GM23338 (cell line): ENCODE results near the gene JARID2. TPM values are rescaled to one million over a fixed set of nuclear protein-coding genes. Genes with fewer than 3 reads are reported as not detected.
A peak's percentile ranks its signal among the peaks of the same experiment; 100 is the strongest.

Experiments used
- ATAC-seq: fragments of 200-7000 bp; cut with Tn5 transposase; 3 replicates; pipeline ENCODE4 v1.9.1; 2020
- DNase-seq: peaks from one replicate; pipeline ENCODE4 v3.0.0-alpha.2; 2015; ENCODE audit warnings: low spot score
- H2AFZ ChIP-seq: fragments of 200-600 bp; sonication (generic); 2 replicates; pipeline ENCODE4 v1.8.0; 2016; ENCODE audit warnings: antibody characterized with exemption, mild to moderate bottlenecking, moderate library complexity
- H3F3A ChIP-seq: fragments of 200-600 bp; sonication (generic); replicated peaks from 2 replicates; pipeline ENCODE4 v1.8.0; 2017; ENCODE audit warnings: antibody characterized with exemption, mixed run types, low read depth
- H3K27ac ChIP-seq: fragments of 200-600 bp; sonication (generic); 2 replicates; pipeline ENCODE4 v1.6.1; 2016; ENCODE audit warnings: low read depth
- H3K27me3 ChIP-seq: fragments of 200-600 bp; sonication (generic); 2 replicates; pipeline ENCODE4 v1.8.0; 2016; ENCODE audit warnings: mild to moderate bottlenecking, mixed run types, moderate library complexity; ENCODE audit not compliant: insufficient read depth
- H3K36me3 ChIP-seq: fragments of 200-600 bp; sonication (generic); 2 replicates; pipeline ENCODE4 v1.8.0; 2016; ENCODE audit warnings: mild to moderate bottlenecking; ENCODE audit not compliant: insufficient read depth
- H3K4me1 ChIP-seq: fragments of 200-600 bp; sonication (generic); 2 replicates; pipeline ENCODE4 v1.8.0; 2016; ENCODE audit warnings: mild to moderate bottlenecking, moderate library complexity; ENCODE audit not compliant: insufficient read depth
- H3K4me2 ChIP-seq: fragments of 200-600 bp; sonication (generic); 2 replicates; pipeline ENCODE4 v1.7.1; 2017; ENCODE audit warnings: mixed run types
- H3K4me3 ChIP-seq: fragments of 200-600 bp; sonication (generic); 2 replicates; pipeline ENCODE4 v1.6.1; 2016; ENCODE audit warnings: mixed run types
- H3K79me2 ChIP-seq: fragments of 200-600 bp; sonication (generic); replicated peaks from 2 replicates; pipeline ENCODE4 v1.8.0; 2017; ENCODE audit warnings: mild to moderate bottlenecking; ENCODE audit not compliant: insufficient read depth
- H3K9me2 ChIP-seq: fragments of 200-600 bp; sonication (generic); 2 replicates; pipeline ENCODE4 v1.8.0; 2017; ENCODE audit not compliant: insufficient read depth
- H4K20me1 ChIP-seq: fragments of 200-600 bp; sonication (generic); replicated peaks from 2 replicates; pipeline ENCODE4 v1.8.0; 2017; ENCODE audit warnings: mild to moderate bottlenecking; ENCODE audit not compliant: insufficient read depth
- H3K27ac Mint-ChIP-seq: 2 replicates; pipeline ENCODE4 v1.8.0; 2020; ENCODE audit warnings: inconsistent platforms, mild to moderate bottlenecking, moderate library complexity, mixed read lengths
- H3K27me3 Mint-ChIP-seq: 3 replicates; pipeline ENCODE4 v1.8.0; 2022; ENCODE audit warnings: low read depth, mild to moderate bottlenecking, moderate library complexity, mixed read lengths, inconsistent platforms; ENCODE audit not compliant: insufficient read depth, poor library complexity
- H3K36me3 Mint-ChIP-seq: 3 replicates; pipeline ENCODE4 v1.8.0; 2021; ENCODE audit warnings: low read depth, mild to moderate bottlenecking, inconsistent platforms, moderate library complexity, mixed read lengths
- H3K4me1 Mint-ChIP-seq: 3 replicates; pipeline ENCODE4 v1.8.0; 2020; ENCODE audit warnings: mild to moderate bottlenecking, inconsistent platforms, mixed read lengths
- H3K4me3 Mint-ChIP-seq: 3 replicates; pipeline ENCODE4 v1.8.0; 2021; ENCODE audit warnings: moderate library complexity, mild to moderate bottlenecking, inconsistent platforms, mixed read lengths
- H3K9me3 Mint-ChIP-seq: 3 replicates; pipeline ENCODE4 v1.8.0; 2020; ENCODE audit warnings: moderate library complexity, mild to moderate bottlenecking, inconsistent platforms, mixed read lengths
- CREB1 ChIP-seq: fragments of 250-450 bp; sonication (Bioruptor Pico); IDR thresholded peaks from 2 replicates; pipeline ENCODE4 v1.5.0; 2020; ENCODE audit warnings: low read depth, mild to moderate bottlenecking, moderate library complexity
- CTCF ChIP-seq, 2 experiments: fragments of 200-600 bp in 1 of 2; sonication (generic) in 1 of 2; conservative IDR thresholded peaks; 2 replicates each; pipeline versions ENCODE4 v1.5.1 to v1.6.1; 2016 to 2017; ENCODE audit warnings: antibody characterized with exemption in 2 of 2, low read depth in 2 of 2, mild to moderate bottlenecking in 2 of 2, moderate library complexity in 1 of 2
- ETS1 ChIP-seq: IDR thresholded peaks from 2 replicates; pipeline ENCODE4 v1.6.1; 2016; ENCODE audit warnings: antibody characterized with exemption
- EZH2 ChIP-seq: fragments of 200-600 bp; sonication (generic); IDR thresholded peaks from one replicate; pipeline ENCODE4 v1.8.0; 2017; ENCODE audit warnings: antibody characterized with exemption, mild to moderate bottlenecking, low read depth; ENCODE audit not compliant: unreplicated experiment
- EZH2phosphoT487 ChIP-seq: fragments of 200-600 bp; sonication (generic); IDR thresholded peaks from one replicate; pipeline ENCODE4 v1.8.1; 2018; ENCODE audit warnings: antibody characterized with exemption; ENCODE audit not compliant: unreplicated experiment
- JUNB ChIP-seq: IDR thresholded peaks from one replicate; pipeline ENCODE4 v1.6.1; 2016; ENCODE audit warnings: antibody characterized with exemption; ENCODE audit not compliant: unreplicated experiment
- NANOG ChIP-seq: IDR thresholded peaks from 2 replicates; pipeline ENCODE4 v1.6.1; 2016; ENCODE audit warnings: antibody characterized with exemption, borderline replicate concordance
- POLR2AphosphoS5 ChIP-seq: IDR thresholded peaks from 2 replicates; pipeline ENCODE4 v1.6.1; 2016; ENCODE audit warnings: antibody characterized with exemption, low read depth
- REST ChIP-seq: IDR thresholded peaks from one replicate; pipeline ENCODE4 v1.6.1; 2018; ENCODE audit warnings: antibody characterized with exemption; ENCODE audit not compliant: unreplicated experiment
- STAT1 ChIP-seq: IDR thresholded peaks from one replicate; pipeline ENCODE4 v1.6.1; 2016; ENCODE audit warnings: antibody characterized with exemption; ENCODE audit not compliant: unreplicated experiment
- ZNF114 ChIP-seq: fragments of 250-450 bp; sonication (Bioruptor Pico); IDR thresholded peaks from 2 replicates; pipeline ENCODE4 v1.5.0; 2020; ENCODE audit warnings: mild to moderate bottlenecking, moderate library complexity
- ZNF331 ChIP-seq: fragments of 250-450 bp; sonication (Bioruptor Pico); IDR thresholded peaks from 2 replicates; pipeline ENCODE4 v1.5.0; 2020; ENCODE audit warnings: low read depth, mild to moderate bottlenecking, moderate library complexity
- ZNF462 ChIP-seq: fragments of 250-450 bp; sonication (Bioruptor Pico); IDR thresholded peaks from 2 replicates; pipeline ENCODE4 v1.5.0; 2020; ENCODE audit warnings: mild to moderate bottlenecking, moderate library complexity
- polyA plus RNA-seq: library from polyadenylated mRNA; unstranded; fragments of >200 nt; fragmentation: Nextera tagmentation; extraction: Ambion mirVana; gene quantifications from 2 replicates; pipeline ENCODE4 v1.2.1, GENCODE V29; 2016
- total RNA-seq: library from RNA; depleted of rRNA; stranded (reverse); fragments of >200 nt; shearing (Covaris generic); gene quantifications from 2 replicates; pipeline ENCODE4 v1.2.3, GENCODE V29; 2014

JARID2 gene
- total and polyA plus RNA-seq, 2 experiments from 2014 or later = 92.8 to 196 TPM

- H3K36me3 Mint-ChIP-seq = peaks cover 30% of the 10 kb centered on the region; the same call in 2 of the 3 replicates
- TF ChIP-seq CREB1 (no peak), JUNB (no peak), REST (no peak), EZH2 (no peak), EZH2phosphoT487 (no peak), CTCF (conservative IDR thresholded peaks at IDR 0.05; ENCODE audit: low read depth in 2 of 2) (no peak), ZNF114 (CRISPR knock-in tag) (no peak), NANOG (peak; percentile 93), ETS1 (0 out of 2 replicates have a peak, but pooled peaks have one; percentile 55), ZNF462 (no peak), ZNF331 (CRISPR knock-in tag) (no peak), STAT1 (no peak), POLR2AphosphoS5 (peak; percentile 37; the same call in 1 of the 2 replicates)
- Histone ChIP-seq H4K20me1 (peaks cover 74% of the 10 kb centered on the region), H3K4me3 (peak overlapping the region; percentile 43), H3K36me3 (no peaks in the 10 kb centered on the region; the same call in 1 of the 2 replicates), H3K4me2 (peak overlapping the region; percentile 90), H3K27ac (peak overlapping the region; percentile 69), H2AFZ (no peak overlapping the region), H3K4me1 (peaks cover 97% of the 10 kb centered on the region), H3F3A (peaks cover 53% of the 10 kb centered on the region), H3K27me3 (no peaks in the 10 kb centered on the region), H3K9me2 (no peaks in the 10 kb centered on the region), H3K79me2 (peaks cover 100% of the 10 kb centered on the region)
- peak overlapping the region; percentile 64 for H3K27ac Mint-ChIP-seq
- ATAC-seq (peak; percentile 44), DNase-seq (peak; percentile 68)
- H3K4me3 Mint-ChIP-seq = peak overlapping the region; percentile 67
- H3K27me3 Mint-ChIP-seq = peaks cover 21% of the 10 kb centered on the region
- peaks cover 91% of the 10 kb centered on the region for H3K4me1 Mint-ChIP-seq
- no peaks in the 10 kb centered on the region; the same call in 1 of the 3 replicates for H3K9me3 Mint-ChIP-seq
Measured at GRCh38 chr6:15264902-15265761, 19.3 kb downstream of the JARID2 start.
